Measurements from ENCODE around the gene SF3A2. TPM values are rescaled to one million over a fixed set of nuclear protein-coding genes. Genes with fewer than 3 reads are reported as not detected.

SF3A2 gene
- total RNA-seq, 1 donor from 2014 or later = 28.7 TPM

DNA sequence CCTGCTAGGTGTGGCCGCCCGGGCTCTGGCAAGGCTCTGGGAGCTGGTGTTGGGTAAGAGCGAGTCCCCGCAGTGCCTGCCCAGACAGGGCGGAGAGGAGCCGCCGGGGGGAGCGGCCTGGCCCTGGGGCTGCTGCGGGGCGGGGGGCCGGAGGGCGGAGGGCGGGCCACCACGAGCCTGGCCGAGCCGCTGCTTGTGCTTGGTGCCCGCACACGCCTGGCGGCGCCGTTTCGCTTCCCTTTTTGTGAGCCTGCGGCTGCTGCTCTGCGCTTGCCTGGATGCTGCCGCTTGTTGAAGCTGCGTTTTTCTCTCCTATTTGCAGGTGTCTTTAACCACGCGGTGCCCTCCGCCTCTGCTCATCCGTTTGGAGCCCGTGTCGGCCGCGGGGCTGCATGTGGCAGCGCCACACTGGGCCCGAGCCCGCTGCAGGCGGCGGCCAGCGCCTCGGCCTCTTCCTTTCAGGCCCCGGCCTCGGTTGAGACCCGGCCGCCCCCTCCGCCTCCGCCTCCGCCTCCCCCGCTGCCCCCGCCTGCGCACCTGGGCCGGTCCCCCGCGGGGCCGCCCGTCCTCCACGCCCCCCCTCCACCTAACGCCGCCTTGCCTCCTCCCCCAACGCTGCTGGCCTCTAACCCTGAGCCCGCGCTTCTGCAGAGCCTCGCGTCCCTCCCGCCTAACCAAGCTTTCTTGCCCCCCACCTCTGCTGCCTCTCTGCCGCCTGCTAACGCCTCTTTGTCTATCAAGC, 9.0 kb upstream of the SF3A2 start:
- intact Hi-C loops (cut with micrococcal nuclease) = no loop called here
- no peak for DNase-seq

DNA sequence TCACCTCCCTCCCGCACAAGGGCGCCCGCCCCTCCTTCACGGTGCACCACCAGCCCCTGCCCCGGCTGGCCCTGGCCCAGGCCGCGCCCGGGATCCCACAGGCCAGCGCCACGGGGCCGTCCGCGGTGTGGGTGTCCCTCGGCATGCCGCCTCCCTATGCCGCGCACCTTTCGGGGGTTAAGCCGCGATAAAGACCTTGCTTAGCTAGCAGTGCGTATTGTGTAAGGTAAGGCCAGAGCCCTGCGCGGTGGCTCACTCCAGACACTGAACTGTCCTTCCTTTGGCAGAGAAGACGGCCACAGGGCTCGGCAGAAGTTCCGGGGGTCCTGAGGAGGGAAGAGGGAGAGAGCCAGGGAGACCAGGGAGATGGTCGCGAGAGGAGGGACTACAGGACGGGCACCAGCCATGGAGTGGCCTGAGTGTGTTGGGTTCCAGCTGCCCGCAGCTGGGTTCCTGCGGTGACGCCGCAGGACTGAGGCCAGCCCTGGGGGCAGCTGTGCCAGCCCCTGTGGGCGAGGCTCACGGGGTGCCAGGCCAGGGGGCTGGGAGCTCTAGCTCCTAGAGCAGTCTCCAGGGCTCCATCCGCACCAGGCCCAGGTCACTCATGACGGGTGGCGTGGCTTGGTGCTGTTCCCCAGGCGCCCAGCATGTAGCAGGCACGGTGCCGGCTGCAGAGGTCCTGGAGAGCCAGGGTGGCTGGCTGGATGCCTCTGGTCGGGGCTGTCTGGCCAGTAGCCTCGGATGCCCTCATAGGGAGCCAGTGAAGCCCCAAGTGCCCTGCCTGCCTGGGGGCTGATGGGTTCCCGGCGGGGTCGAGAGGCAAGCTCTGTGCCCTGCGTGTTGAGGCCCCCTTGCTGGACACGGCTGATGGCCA, 8.2 kb upstream of the SF3A2 start:
- DNase-seq = no peak
- Histone ChIP-seq H3K36me3 (peaks cover 76% of the 10 kb centered on the region), H3K27me3 (ENCODE audit: low read depth) (no peaks in the 10 kb centered on the region), H3K4me3 (no peak overlapping the region), H3K4me1 (peaks cover 20% of the 10 kb centered on the region), H3K27ac (replicated peaks) (no peak overlapping the region), H3K9me3 (replicated peaks) (no peaks in the 10 kb centered on the region)
- intact Hi-C loops (cut with micrococcal nuclease) = no loop called here
- TF ChIP-seq, protein P1, sequence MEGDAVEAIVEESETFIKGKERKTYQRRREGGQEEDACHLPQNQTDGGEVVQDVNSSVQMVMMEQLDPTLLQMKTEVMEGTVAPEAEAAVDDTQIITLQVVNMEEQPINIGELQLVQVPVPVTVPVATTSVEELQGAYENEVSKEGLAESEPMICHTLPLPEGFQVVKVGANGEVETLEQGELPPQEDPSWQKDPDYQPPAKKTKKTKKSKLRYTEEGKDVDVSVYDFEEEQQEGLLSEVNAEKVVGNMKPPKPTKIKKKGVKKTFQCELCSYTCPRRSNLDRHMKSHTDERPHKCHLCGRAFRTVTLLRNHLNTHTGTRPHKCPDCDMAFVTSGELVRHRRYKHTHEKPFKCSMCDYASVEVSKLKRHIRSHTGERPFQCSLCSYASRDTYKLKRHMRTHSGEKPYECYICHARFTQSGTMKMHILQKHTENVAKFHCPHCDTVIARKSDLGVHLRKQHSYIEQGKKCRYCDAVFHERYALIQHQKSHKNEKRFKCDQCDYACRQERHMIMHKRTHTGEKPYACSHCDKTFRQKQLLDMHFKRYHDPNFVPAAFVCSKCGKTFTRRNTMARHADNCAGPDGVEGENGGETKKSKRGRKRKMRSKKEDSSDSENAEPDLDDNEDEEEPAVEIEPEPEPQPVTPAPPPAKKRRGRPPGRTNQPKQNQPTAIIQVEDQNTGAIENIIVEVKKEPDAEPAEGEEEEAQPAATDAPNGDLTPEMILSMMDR (IDR thresholded peaks at IDR 0.05; ENCODE audit: borderline replicate concordance) = no peak

More for the DNA sequence above, 9.0 kb upstream of the SF3A2 start:
- no peak overlapping the region for H3K27ac ChIP-seq (replicated peaks)
- no peaks in the 10 kb centered on the region for H3K27me3 ChIP-seq (ENCODE audit: low read depth)
- H3K4me3 ChIP-seq = no peak overlapping the region
- peaks cover 13% of the 10 kb centered on the region for H3K4me1 ChIP-seq
- H3K9me3 ChIP-seq (replicated peaks) = no peaks in the 10 kb centered on the region
- H3K36me3 ChIP-seq = peaks cover 77% of the 10 kb centered on the region
- TF ChIP-seq, protein P1 (IDR thresholded peaks at IDR 0.05; ENCODE audit: borderline replicate concordance) = no peak

DNA sequence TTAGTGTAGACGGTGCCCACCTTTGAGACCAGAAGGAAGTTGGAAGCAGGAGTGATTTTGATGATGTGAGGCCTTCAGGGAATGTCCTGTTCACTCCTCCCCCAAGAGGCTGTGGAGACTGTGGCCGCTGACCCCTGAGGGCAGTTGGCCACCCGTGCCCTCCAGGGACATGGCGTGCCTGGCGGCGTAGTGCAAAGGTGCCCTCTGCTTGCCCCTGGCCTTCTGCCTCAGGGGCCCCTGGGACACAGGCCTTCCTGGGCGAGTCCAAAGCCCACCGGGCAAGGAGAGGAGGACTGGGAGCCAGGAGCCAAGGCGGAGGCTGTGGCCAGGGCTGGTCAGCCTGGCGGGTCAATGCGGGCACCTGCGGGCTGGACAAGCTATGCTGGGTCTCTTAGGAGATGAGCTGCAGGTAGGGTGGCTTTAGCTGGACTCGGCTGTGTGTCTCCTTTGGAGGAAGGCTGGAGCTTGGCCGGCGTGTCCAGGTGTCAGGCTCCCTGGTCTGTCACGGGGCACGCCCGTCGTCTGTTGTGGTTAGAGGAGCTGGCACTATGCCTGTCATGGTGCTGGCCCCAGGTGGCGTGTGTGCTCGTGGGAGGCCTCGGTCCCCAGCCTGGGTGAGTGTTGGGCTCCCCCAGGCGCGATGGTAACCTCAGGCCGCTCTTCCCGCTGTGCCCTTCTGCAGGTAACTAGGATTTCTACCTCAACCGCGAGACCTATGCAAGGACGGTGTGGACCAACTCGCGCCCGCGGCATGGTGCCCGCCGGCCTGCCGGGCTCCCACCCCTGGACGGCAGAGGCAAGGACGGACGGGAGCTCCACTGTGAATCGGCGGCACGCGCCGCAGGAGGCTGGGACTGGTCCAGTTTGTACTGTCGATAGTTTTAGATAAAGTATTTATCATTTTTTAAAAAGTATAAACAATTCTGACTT, 7.3 kb upstream of the SF3A2 start:
- Histone ChIP-seq H3K36me3 (peaks cover 75% of the 10 kb centered on the region), H3K4me3 (no peak overlapping the region), H3K4me1 (peaks cover 29% of the 10 kb centered on the region), H3K9me3 (replicated peaks) (no peaks in the 10 kb centered on the region), H3K27ac (replicated peaks) (no peak overlapping the region), H3K27me3 (ENCODE audit: low read depth) (no peaks in the 10 kb centered on the region)
- DNase-seq = no peak
- intact Hi-C loops (cut with micrococcal nuclease) = no loop called here
- TF ChIP-seq, protein P1 (IDR thresholded peaks at IDR 0.05; ENCODE audit: borderline replicate concordance) = no peak

DNA sequence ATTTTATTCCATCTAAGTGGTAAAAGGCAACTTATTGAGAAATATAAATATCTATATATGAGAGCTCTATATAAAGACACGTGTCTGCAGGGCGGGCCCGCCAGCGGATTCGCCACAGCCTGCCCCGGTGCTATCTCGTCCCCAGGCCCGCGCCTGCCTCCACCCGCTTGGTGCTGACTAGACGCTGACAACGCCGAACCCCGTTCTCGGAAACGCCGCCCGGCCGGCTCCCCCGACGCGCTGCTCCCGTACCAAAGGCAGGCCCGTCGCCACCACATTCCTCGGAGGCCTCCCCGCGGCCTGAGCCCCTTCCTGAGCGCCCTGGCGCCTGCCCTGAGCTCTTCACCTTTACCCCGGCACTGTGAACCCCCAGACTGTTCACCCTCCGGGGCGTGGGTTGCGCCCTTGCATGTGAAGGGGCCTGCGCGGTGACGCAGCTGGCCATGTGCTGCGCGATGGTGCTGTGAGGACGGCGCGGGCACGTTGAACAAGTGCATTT, 6.5 kb upstream of the SF3A2 start:
- intact Hi-C loops (cut with micrococcal nuclease) = no loop called here
- no peaks in the 10 kb centered on the region for H3K27me3 ChIP-seq (ENCODE audit: low read depth)
- H3K9me3 ChIP-seq (replicated peaks) = no peaks in the 10 kb centered on the region
- no peak overlapping the region for H3K27ac ChIP-seq (replicated peaks)
- peaks cover 68% of the 10 kb centered on the region for H3K36me3 ChIP-seq
- H3K4me1 ChIP-seq = peaks cover 37% of the 10 kb centered on the region
- TF ChIP-seq, protein P1 (IDR thresholded peaks at IDR 0.05; ENCODE audit: borderline replicate concordance) = no peak
- no peak overlapping the region for H3K4me3 ChIP-seq
- no peak for DNase-seq

All from left ventricle myocardium inferior (tissue), 1 donor.